Stimulated activated CD8-positive, alpha-beta memory T cell treated with anti-CD3 and anti-CD28 coated beads, Interleukin-4, amount 100 ng/mL, for 48 hours (primary cell): ENCODE data around the gene TMEM219.
"Not testable (repeated sequence)": the region's sequence is repeated elsewhere in the genome, so short reads cannot be mapped to it uniquely, and the experiment has no call there.

ENCODE experiments used
- DNase-seq: peaks from one replicate; pipeline ENCODE4 v3.0.0-alpha.2; 2020

TMEM219 gene

GRCh38 chr16:29951625-29952365 lies 10.1 kb upstream of the TMEM219 start:
- DNase-seq = no peak

GRCh38 chr16:29958756-29959155 lies 3.1 kb upstream of the TMEM219 start:
- DNase-seq = no peak

GRCh38 chr16:29959293-29959692 lies 2.6 kb upstream of the TMEM219 start:
- no peak for DNase-seq

GRCh38 chr16:29959821-29960220 lies 2.1 kb upstream of the TMEM219 start:
- not testable (repeated sequence) for DNase-seq

- no peak for DNase-seq
Observed at GRCh38 chr16:29961127-29961478, 776 bp upstream of the TMEM219 start.

GRCh38 chr16:29962344-29962994 lies 590 bp downstream of the TMEM219 start:
- DNase-seq = no peak

GRCh38 chr16:29963021-29963743 lies 1.3 kb downstream of the TMEM219 start:
- DNase-seq = no peak

GRCh38 chr16:29968205-29968604 lies 6.3 kb downstream of the TMEM219 start:
- DNase-seq = no peak

- no peak for DNase-seq
Observed at GRCh38 chr16:29971304-29971703, 9.4 kb downstream of the TMEM219 start.

- DNase-seq = no peak
Observed at GRCh38 chr16:29972500-29972899, 10.6 kb downstream of the TMEM219 start.

GRCh38 chr16:29972992-29973383 lies 11.1 kb downstream of the TMEM219 start:
- DNase-seq = no peak

GRCh38 chr16:29973384-29974246 lies 11.7 kb downstream of the TMEM219 start, which contains the start of gene TAOK2:
TAOK2 (plus strand) TSS chr16:29973868; CDS start chr16:29977773, 3,905 bp downstream.
- DNase-seq = peak; percentile 97

GRCh38 chr16:29974291-29975133 lies 12.6 kb downstream of the TMEM219 start:
- peak; percentile 34 for DNase-seq

GRCh38 chr16:29975134-29975538 lies 13.3 kb downstream of the TMEM219 start:
- DNase-seq = no peak

GRCh38 chr16:29975811-29976511 lies 14.1 kb downstream of the TMEM219 start:
- no peak for DNase-seq

GRCh38 chr16:29977063-29977825 lies 15.4 kb downstream of the TMEM219 start:
- no peak for DNase-seq

GRCh38 chr16:29978081-29978480 lies 16.2 kb downstream of the TMEM219 start:
- no peak for DNase-seq

- no peak for DNase-seq
Observed at GRCh38 chr16:29978564-29979270, 16.8 kb downstream of the TMEM219 start.

GRCh38 chr16:29982560-29983419 lies 20.9 kb downstream of the TMEM219 start:
- DNase-seq = no peak
